Brain microvascular endothelial cell (primary cell): ENCODE results near the gene DPF3.

ENCODE experiments used
- DNase-seq: peaks from one replicate; pipeline ENCODE4 v3.0.0-alpha.2; 2020
- H3K27ac ChIP-seq: fragments of 250-450 bp; sonication (Bioruptor Pico); 2 replicates; pipeline ENCODE4 v1.5.1; 2020; ENCODE audit warnings: mild to moderate bottlenecking, moderate library complexity
- H3K27me3 ChIP-seq: fragments of 250-450 bp; sonication (Bioruptor Pico); replicated peaks from 2 replicates; pipeline ENCODE4 v1.5.1; 2020; ENCODE audit warnings: mild to moderate bottlenecking
- H3K36me3 ChIP-seq: fragments of 250-450 bp; sonication (Bioruptor Pico); replicated peaks from 2 replicates; pipeline ENCODE4 v1.5.1; 2020; ENCODE audit warnings: mild to moderate bottlenecking
- H3K4me3 ChIP-seq: 2 replicates; pipeline ENCODE4 v1.5.1; 2011; ENCODE audit warnings: low read depth, mild to moderate bottlenecking, control low read depth, low read length, moderate library complexity
- in situ Hi-C: cut with HindIII; loops from 2 replicates; pipeline ENCODE4 v1.10.0; 2017; ENCODE audit warnings: low sequenced_read_pairs, low pct_ligation_motif_present
- TF ChIP-seq, protein P1 (sequence below): IDR thresholded peaks from 2 replicates; pipeline ENCODE4 v1.5.1; 2011; ENCODE audit warnings: low read depth, mild to moderate bottlenecking, moderate library complexity, low read length, control low read depth, inconsistent platforms; ENCODE audit errors: missing control alignments

DPF3 gene

DNA sequence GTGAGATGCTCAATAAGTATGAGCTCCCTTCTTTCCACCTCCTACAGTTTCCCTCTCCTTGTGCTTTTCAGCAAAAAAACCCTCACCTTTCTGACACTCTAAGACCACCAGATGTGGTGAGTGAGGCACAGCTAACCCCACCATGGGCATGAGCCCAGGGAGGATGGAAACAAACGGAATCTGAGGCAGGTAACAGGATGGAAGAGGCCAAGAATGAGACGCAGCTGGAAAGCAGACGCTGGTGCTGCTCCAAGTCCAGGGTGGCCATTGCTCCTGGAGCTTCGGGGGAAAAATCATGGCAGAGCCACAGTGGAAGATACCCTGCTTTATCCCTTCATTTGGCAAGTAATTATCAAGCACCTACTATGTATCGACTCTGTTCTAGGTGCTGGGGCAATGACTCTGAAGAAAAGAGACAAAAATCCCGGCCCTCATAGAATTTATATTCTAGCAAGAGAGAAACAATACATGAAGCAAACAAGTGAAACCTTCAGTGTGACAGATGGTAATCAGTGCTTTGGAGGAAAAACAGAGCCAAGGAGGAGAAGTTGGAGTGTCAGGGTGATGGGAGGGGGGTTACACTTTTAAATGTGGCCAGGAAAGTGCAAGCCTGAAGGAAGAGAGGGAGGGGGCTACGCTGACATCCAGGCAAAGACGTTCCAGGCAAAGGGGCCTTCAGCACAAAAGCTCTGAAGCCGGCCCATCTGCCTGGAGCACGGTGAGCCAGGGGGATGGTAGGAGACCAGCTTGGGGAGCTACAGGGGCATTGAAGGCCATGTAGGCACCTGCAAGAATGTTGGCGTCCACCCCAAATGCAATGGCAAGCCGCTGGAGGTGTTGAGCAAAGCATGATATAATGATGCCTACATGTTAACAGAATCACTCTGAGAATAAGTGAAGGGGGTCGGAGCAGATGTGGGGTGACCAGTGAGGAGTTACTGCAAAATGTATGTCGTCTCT is 154.2 kb downstream of the DPF3 start:
- H3K36me3 ChIP-seq: peaks cover 2% of the 10 kb centered on the region
- H3K27me3 ChIP-seq: no peaks in the 10 kb centered on the region
- DNase-seq: no peak
- in situ Hi-C loops: no loop called here
- no peak overlapping the region for H3K4me3 ChIP-seq
- H3K27ac ChIP-seq: no peak overlapping the region
- TF ChIP-seq, protein P1, sequence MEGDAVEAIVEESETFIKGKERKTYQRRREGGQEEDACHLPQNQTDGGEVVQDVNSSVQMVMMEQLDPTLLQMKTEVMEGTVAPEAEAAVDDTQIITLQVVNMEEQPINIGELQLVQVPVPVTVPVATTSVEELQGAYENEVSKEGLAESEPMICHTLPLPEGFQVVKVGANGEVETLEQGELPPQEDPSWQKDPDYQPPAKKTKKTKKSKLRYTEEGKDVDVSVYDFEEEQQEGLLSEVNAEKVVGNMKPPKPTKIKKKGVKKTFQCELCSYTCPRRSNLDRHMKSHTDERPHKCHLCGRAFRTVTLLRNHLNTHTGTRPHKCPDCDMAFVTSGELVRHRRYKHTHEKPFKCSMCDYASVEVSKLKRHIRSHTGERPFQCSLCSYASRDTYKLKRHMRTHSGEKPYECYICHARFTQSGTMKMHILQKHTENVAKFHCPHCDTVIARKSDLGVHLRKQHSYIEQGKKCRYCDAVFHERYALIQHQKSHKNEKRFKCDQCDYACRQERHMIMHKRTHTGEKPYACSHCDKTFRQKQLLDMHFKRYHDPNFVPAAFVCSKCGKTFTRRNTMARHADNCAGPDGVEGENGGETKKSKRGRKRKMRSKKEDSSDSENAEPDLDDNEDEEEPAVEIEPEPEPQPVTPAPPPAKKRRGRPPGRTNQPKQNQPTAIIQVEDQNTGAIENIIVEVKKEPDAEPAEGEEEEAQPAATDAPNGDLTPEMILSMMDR: no peak

DNA sequence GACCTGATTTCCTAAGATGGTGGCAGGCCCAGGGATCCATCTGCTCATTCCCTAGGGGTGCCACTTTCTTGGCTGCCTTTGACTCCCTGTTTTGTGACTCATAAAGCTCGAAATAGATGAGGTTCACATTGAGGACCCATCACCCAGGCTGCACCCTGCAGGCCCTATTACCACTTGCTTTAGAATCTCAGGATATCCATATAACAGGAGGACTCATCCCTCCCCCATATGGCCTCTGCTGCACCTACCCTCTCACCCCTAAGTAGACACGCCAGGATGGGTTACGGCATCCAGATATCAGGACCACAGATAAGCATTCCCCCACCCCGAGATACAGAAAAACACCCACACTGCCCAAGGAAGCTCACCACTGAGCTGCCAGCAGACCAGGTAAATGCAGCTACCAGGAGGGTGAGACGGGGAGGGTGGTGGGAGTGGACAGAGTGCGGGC is 155.7 kb downstream of the DPF3 start:
- in situ Hi-C loops: no loop called here
- no peak for DNase-seq

DNA sequence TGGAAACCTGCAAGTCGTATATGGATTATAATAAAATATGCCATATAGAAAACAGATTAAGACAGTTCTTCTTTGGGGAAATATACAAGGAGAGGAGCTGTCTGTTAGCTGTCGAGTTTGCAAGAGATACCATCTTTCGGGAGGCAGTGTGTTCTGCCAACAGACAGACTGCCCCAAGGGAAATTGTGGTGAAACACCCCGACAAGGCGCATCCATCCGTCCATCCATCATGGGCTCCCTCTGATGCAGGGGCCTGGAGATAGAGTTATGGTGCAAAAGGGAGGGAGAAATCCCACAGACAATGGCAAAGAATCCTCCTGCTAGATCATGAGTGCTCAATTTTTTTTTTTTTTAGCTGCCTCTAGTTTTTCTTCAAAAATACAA is 156.3 kb downstream of the DPF3 start:
- Histone ChIP-seq H3K27ac (no peak overlapping the region), H3K36me3 (peaks cover 2% of the 10 kb centered on the region), H3K4me3 (no peak overlapping the region), H3K27me3 (no peaks in the 10 kb centered on the region)
- TF ChIP-seq, protein P1: no peak
- no peak for DNase-seq
- in situ Hi-C loops: no loop called here

More for the DNA sequence above, 155.7 kb downstream of the DPF3 start:
- Histone ChIP-seq H3K4me3 (no peak overlapping the region), H3K27me3 (no peaks in the 10 kb centered on the region), H3K27ac (no peak overlapping the region), H3K36me3 (peaks cover 2% of the 10 kb centered on the region)
- TF ChIP-seq, protein P1: no peak

DNA sequence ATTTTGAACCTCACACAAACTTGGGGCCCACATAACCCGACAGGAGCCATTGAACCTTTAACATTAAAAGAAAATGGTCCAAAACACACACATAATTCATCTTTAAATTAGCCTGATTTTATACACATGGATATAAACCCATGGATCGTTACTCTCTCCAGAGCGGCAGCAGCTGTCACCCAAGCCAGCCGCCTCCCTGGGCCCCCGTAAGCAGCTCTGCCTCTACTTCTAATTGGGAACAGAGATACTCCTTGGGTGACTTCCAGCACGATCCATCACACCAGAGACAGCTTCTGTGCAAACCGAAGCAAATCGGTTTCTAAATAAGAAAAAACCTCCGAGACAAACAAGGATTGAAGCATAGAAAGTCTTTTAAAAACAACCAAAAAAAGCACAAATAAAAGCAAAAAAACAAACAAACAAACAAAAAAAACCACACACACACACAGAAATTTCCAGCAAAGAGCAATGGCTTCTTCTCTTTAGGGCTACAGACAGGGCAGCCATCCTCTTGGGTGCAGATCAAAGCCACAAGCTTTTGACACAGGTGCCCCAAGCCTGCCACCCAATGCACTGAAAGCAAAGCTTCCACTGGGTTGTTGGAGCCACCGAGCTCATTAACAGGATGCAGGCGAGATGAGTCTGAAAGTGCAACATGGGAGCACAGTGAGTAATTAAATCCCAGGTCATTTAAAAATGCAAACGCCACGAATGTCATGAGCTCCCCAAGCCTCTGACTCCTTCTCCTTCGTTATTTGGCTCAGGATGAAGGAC is 156.9 kb downstream of the DPF3 start:
- H3K4me3 ChIP-seq: no peak overlapping the region
- TF ChIP-seq, protein P1: no peak
- in situ Hi-C loops: no loop called here
- H3K27me3 ChIP-seq: no peaks in the 10 kb centered on the region
- no peak overlapping the region for H3K27ac ChIP-seq
- H3K36me3 ChIP-seq: no peaks in the 10 kb centered on the region
- no peak for DNase-seq

DNA sequence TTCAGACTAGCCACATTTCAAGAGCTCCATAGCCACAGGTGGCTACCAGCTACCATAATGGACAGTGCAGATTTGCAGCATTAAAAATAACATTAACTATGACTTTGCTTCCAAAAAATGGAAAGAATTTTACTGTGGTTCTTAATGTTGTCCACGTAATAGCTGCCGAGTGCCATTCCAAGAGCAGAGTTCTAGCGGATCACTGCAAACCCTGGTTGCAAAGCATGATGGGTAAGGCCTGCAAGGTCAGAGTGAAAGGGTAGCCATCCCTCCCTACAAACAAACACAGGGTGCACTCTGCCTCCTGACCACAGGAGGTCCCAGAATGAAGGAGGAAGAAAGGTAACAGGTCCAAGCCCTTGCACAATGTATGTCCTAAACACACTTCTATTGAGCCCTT is 157.6 kb downstream of the DPF3 start:
- in situ Hi-C loops: no loop called here
- TF ChIP-seq, protein P1: peak; percentile 30

More for the DNA sequence above, 157.6 kb downstream of the DPF3 start:
- H3K4me3 ChIP-seq: no peak overlapping the region
- peak; percentile 78 for DNase-seq
- H3K27ac ChIP-seq: no peak overlapping the region
- H3K36me3 ChIP-seq: peaks cover 2% of the 10 kb centered on the region
- H3K27me3 ChIP-seq: no peaks in the 10 kb centered on the region
